IPS-15b (cell line): ENCODE measurements around the gene LAMB1.

Experiments used
- H3K27me3 ChIP-seq: one replicate; pipeline ENCODE4 v1.6.1; 2013; ENCODE audit warnings: low read length; ENCODE audit not compliant: control insufficient read depth, insufficient read depth
- H3K36me3 ChIP-seq: one replicate; pipeline ENCODE4 v1.6.1; 2013; ENCODE audit warnings: low read length; ENCODE audit not compliant: control insufficient read depth, insufficient read depth
- H3K4me1 ChIP-seq: one replicate; pipeline ENCODE4 v1.6.1; 2013; ENCODE audit warnings: mild to moderate bottlenecking, low read length; ENCODE audit not compliant: control insufficient read depth, insufficient read depth
- H3K4me3 ChIP-seq: one replicate; pipeline ENCODE4 v1.5.1; 2013; ENCODE audit warnings: low read depth, low read length
- H3K9ac ChIP-seq: one replicate; pipeline ENCODE4 v1.6.1; 2013; ENCODE audit warnings: low read depth, mild to moderate bottlenecking, low read length
- H3K9me3 ChIP-seq: one replicate; pipeline ENCODE4 v1.6.1; 2013; ENCODE audit warnings: mild to moderate bottlenecking, low read length; ENCODE audit not compliant: control insufficient read depth, insufficient read depth

The LAMB1 gene

DNA sequence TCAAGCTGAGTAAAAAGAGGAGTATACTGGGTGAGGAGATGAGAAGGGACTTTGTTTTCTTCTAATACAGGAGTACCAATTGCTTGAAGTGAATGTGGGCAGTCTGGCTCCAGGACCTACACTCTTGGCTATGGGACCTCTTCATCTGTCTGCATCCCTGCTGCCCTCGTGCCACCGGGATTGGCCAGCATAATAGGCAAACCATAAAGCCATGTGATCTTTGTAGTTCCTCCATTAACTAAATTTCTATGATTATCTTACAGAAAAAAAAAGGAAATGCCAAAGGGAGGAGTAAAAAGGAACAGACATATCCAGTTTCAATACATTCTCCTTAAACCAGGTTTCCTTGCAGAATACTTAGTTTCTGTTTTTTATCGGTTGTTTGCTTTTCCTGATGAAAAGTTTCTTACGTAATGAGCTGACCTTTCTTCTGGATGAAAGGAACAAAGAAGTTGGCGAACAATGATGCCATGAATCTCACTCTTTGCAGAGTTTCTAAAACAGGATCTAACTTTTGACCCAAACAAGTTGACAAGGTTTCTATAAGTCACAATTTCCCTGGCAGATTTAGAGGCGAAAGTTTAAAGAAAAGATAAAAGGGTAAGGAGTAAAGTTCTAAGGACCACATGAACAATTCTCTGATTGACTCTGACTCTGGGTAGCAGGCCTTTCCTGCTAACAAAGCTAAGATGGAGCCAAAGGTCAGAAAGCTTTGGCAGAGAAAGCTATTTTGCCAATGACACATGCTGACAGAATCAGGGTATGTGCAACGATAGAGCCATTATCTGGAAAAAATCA is 54.1 kb downstream of the LAMB1 start:
- Histone ChIP-seq H3K9ac (no peak overlapping the region), H3K9me3 (no peaks in the 10 kb centered on the region), H3K4me1 (peaks cover 8% of the 10 kb centered on the region), H3K36me3 (peaks cover 17% of the 10 kb centered on the region), H3K4me3 (no peak overlapping the region), H3K27me3 (no peaks in the 10 kb centered on the region)

- Histone ChIP-seq H3K9me3 (no peaks in the 10 kb centered on the region), H3K36me3 (peaks cover 20% of the 10 kb centered on the region), H3K9ac (no peak overlapping the region), H3K27me3 (no peaks in the 10 kb centered on the region), H3K4me3 (no peak overlapping the region), H3K4me1 (no peaks in the 10 kb centered on the region)
These were observed 56.1 kb downstream of the LAMB1 start for GRCh38 chr7:107946881-107947280.

- Histone ChIP-seq H3K36me3 (peaks cover 16% of the 10 kb centered on the region), H3K4me1 (no peaks in the 10 kb centered on the region), H3K9me3 (no peaks in the 10 kb centered on the region), H3K27me3 (no peaks in the 10 kb centered on the region), H3K9ac (no peak overlapping the region), H3K4me3 (no peak overlapping the region)
These were observed 56.5 kb downstream of the LAMB1 start for GRCh38 chr7:107946451-107946850.

GRCh38 chr7:107945332-107945731 is 57.6 kb downstream of the LAMB1 start:
- no peaks in the 10 kb centered on the region for H3K4me1 ChIP-seq
- H3K9me3 ChIP-seq: no peaks in the 10 kb centered on the region
- no peak overlapping the region for H3K9ac ChIP-seq
- H3K4me3 ChIP-seq: no peak overlapping the region
- H3K27me3 ChIP-seq: no peaks in the 10 kb centered on the region
- H3K36me3 ChIP-seq: peaks cover 11% of the 10 kb centered on the region

DNA sequence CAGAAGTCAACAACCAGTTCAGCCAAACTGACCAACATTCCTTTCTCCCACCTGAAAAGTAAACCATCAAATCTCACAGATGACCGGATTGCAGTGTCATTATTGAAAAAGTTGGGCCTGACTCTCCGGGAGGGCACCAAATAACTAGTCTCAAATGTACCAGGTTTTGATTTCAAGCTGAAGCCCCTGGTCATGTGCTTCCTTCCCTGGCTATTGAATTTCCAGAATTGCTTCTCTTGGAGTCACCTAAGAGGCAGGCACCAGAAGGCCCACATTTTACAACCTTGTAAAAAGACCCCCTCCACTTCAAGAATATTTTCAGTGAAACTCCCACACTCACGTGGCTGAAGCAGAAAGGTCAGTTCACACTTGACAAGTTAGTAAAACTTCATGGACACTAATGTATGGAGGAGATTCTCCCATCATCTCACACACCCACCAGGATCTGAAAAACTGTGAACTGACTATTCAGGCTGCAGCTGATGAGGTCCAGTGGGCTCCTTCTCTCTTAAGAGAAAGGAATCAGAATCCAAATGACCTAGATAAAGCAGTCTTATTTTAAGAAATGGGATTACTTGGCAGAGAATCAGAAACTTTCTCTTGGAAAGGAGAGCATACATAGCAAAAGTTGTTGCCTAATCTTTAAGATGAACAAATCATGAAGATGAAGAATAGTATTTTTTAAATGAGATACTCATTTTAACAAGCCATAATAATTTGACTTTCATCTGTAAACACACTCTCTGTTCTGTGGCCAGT is 58.4 kb downstream of the LAMB1 start:
- no peak overlapping the region for H3K9ac ChIP-seq
- H3K4me3 ChIP-seq: no peak overlapping the region
- H3K4me1 ChIP-seq: no peaks in the 10 kb centered on the region
- H3K9me3 ChIP-seq: no peaks in the 10 kb centered on the region
- H3K36me3 ChIP-seq: peaks cover 11% of the 10 kb centered on the region
- no peaks in the 10 kb centered on the region for H3K27me3 ChIP-seq

DNA sequence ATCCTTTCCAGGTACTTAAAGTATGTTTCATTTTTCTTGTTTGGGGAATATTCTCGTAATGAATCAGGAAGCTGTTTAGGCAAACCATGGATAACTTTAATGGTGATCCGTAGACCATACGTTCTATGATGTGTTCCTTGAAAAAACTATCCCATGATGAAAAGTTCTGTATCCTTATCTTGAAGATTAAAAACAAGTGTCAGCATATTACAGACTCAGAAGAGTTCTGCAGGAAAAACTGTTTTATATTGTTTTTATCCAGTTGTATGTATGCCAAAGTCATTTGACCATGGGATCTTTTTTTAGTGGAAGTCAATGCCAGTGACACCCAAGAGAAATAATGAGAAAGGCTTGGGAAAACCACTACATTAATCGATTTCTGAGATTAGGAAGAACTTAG is 59.9 kb downstream of the LAMB1 start:
- Histone ChIP-seq H3K27me3 (no peaks in the 10 kb centered on the region), H3K4me1 (no peaks in the 10 kb centered on the region), H3K9me3 (no peaks in the 10 kb centered on the region), H3K36me3 (peaks cover 11% of the 10 kb centered on the region), H3K4me3 (no peak overlapping the region), H3K9ac (no peak overlapping the region)

DNA sequence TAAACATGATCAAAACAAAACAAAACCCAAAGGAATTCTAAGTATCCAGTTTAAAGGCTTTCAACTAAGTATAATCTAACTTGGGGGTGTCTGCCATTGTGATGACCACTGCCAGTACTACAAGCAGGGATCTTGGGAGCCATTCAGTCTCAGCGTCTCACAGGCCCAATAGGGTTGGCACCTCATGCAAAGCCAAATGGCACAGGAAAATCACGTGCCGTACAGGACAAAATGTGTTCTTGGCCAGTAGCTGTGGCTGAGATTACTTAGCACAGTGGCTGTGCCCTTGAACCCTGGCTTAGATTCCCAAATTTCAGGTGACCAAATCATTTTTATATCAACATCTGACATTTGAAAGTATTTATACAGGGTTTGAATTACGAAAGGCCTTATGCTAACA is 62.0 kb downstream of the LAMB1 start:
- Histone ChIP-seq H3K9ac (no peak overlapping the region), H3K4me1 (peaks cover 6% of the 10 kb centered on the region), H3K27me3 (no peaks in the 10 kb centered on the region), H3K4me3 (no peak overlapping the region), H3K36me3 (peaks cover 11% of the 10 kb centered on the region), H3K9me3 (no peaks in the 10 kb centered on the region)

DNA sequence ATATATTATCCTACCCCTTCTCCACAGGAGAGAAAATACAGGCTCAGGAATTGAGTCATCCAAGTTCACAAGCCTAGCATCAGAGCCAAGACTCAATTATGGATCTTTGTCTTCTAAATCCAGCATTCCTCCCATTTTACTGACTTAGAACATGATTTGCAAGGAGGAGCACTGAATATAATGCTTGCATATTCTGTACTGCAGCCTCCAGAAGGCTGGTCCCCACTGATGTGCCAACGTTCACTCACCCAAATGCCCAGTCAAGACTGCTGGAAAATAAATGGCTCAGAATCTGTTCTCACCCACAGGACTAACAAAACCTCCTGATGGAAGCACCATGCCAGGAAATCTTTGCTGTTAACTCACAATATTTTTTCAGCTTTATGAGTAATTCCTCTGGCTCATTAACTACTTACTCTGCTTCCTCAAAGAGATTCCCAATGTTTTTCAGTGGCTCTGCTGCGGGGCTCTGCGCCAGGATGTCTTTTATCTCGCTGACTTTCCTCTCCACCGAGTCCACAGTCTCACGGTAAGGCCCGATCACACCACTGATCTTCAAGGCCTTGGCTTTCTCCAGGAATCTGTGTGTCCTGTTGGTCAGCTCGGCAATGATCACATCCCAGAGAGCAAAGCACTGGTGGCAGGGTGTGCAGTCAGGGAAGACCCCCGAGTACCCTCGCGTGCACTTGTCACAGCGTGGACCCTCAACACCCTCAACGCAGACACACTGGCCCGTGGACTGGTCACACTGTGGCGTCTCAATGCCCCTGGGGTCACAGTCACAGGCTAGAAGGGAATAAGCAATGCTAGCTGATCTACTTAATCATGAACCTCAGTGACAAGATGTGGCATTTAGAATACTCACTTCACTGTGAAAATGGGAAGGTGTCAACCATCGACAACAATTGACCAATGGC is 63.1 kb downstream of the LAMB1 start:
- Histone ChIP-seq H3K4me1 (peaks cover 17% of the 10 kb centered on the region), H3K9ac (no peak overlapping the region), H3K27me3 (no peaks in the 10 kb centered on the region), H3K9me3 (no peaks in the 10 kb centered on the region), H3K36me3 (peaks cover 11% of the 10 kb centered on the region), H3K4me3 (no peak overlapping the region)

GRCh38 chr7:107938456-107939250 is 64.3 kb downstream of the LAMB1 start:
- Histone ChIP-seq H3K27me3 (no peaks in the 10 kb centered on the region), H3K9me3 (no peaks in the 10 kb centered on the region), H3K36me3 (peaks cover 8% of the 10 kb centered on the region), H3K4me1 (peaks cover 26% of the 10 kb centered on the region), H3K9ac (no peak overlapping the region), H3K4me3 (no peak overlapping the region)

DNA sequence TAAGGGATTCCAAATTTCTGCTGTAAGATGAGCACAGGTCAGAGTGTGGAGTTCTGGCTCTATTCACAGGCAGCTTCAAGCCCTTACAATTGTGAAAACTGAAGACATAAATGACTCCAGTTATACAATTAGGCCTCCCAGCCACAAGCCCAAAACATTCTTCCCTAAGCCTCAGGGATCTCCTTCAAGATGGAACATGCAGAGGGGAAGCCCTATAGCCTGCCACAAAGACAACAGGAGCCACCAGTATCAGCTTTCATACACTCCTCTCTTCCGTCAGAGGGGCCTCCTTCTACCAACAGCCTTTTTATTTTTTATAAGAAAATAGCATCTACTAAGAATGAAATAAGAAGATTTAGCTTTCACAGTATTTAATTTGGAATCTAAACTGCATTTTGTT is 65.4 kb downstream of the LAMB1 start:
- H3K36me3 ChIP-seq: peaks cover 3% of the 10 kb centered on the region
- H3K4me1 ChIP-seq: peaks cover 35% of the 10 kb centered on the region
- no peak overlapping the region for H3K9ac ChIP-seq
- H3K9me3 ChIP-seq: no peaks in the 10 kb centered on the region
- no peak overlapping the region for H3K4me3 ChIP-seq
- H3K27me3 ChIP-seq: no peaks in the 10 kb centered on the region

GRCh38 chr7:107936312-107936711 is 66.6 kb downstream of the LAMB1 start:
- peaks cover 47% of the 10 kb centered on the region for H3K4me1 ChIP-seq
- no peaks in the 10 kb centered on the region for H3K9me3 ChIP-seq
- no peaks in the 10 kb centered on the region for H3K36me3 ChIP-seq
- no peak overlapping the region for H3K4me3 ChIP-seq
- H3K9ac ChIP-seq: no peak overlapping the region
- H3K27me3 ChIP-seq: no peaks in the 10 kb centered on the region
